Dedifferentiated amniotic fluid mesenchymal stem cell (primary cell): ENCODE data around the gene SNX7.

Experiments
- DNase-seq: peaks from one replicate; pipeline ENCODE4 v3.0.0-alpha.2; 2016; ENCODE audit errors: extremely low spot score

The SNX7 gene

GRCh38 chr1:98661544-98662355, at the start of gene SNX7:
Gene SNX7, plus strand, starts transcription at chr1:98661721. Its CDS starts 11 bp downstream, at chr1:98661732.
- DNase-seq = peak; percentile 65

GRCh38 chr1:98637316-98637715, 24.2 kb upstream of the SNX7 start:
- DNase-seq = no peak

- DNase-seq = no peak
These were observed 23.3 kb upstream of the SNX7 start for GRCh38 chr1:98638185-98638584.

- DNase-seq = no peak
These were observed 17.0 kb upstream of the SNX7 start for GRCh38 chr1:98644510-98644909.

GRCh38 chr1:98651116-98651632, 10.3 kb upstream of the SNX7 start:
- no peak for DNase-seq

- DNase-seq = no peak
These were observed 8.4 kb upstream of the SNX7 start for GRCh38 chr1:98653123-98653522.

GRCh38 chr1:98659879-98660278, 1.6 kb upstream of the SNX7 start:
- DNase-seq = no peak

- no peak for DNase-seq
These were observed 479 bp upstream of the SNX7 start for GRCh38 chr1:98660940-98661543.

GRCh38 chr1:98662356-98662670, 792 bp downstream of the SNX7 start:
- DNase-seq = no peak

- DNase-seq = no peak
These were observed 7.2 kb downstream of the SNX7 start for GRCh38 chr1:98668733-98669132.

- DNase-seq = peak; percentile 27
These were observed 8.1 kb downstream of the SNX7 start for GRCh38 chr1:98669355-98670296.

- no peak for DNase-seq
These were observed 10.7 kb downstream of the SNX7 start for GRCh38 chr1:98672189-98672588.

GRCh38 chr1:98674075-98674781, 12.7 kb downstream of the SNX7 start:
- DNase-seq = no peak

- no peak for DNase-seq
These were observed 13.8 kb downstream of the SNX7 start for GRCh38 chr1:98675282-98675681.

GRCh38 chr1:98677288-98677687, 15.8 kb downstream of the SNX7 start:
- DNase-seq = peak; percentile 19

GRCh38 chr1:98681812-98682211, 20.3 kb downstream of the SNX7 start:
- DNase-seq = no peak

GRCh38 chr1:98688110-98688739, 26.7 kb downstream of the SNX7 start:
- DNase-seq = no peak

- DNase-seq = no peak
These were observed 29.1 kb downstream of the SNX7 start for GRCh38 chr1:98690576-98690975.

- DNase-seq = no peak
These were observed 31.0 kb downstream of the SNX7 start for GRCh38 chr1:98692482-98692881.

GRCh38 chr1:98693385-98693784, 31.9 kb downstream of the SNX7 start:
- DNase-seq = no peak

GRCh38 chr1:98696077-98696476, 34.6 kb downstream of the SNX7 start:
- no peak for DNase-seq
